Fibroblast of skin of right quadriceps (primary cell): ENCODE measurements around the gene ZNF169.
"Not testable (repeated sequence)": the region's sequence is repeated elsewhere in the genome, so short reads cannot be mapped to it uniquely, and the experiment has no call there.

ENCODE experiments used
- DNase-seq: peaks from one replicate; pipeline ENCODE4 v3.0.0-alpha.2; 2013

Gene ZNF169

GRCh38 chr9:94287877-94288513 lies 28.9 kb downstream of the ZNF169 start:
- DNase-seq, result no peak

- no peak for DNase-seq
These were observed 30.6 kb downstream of the ZNF169 start for GRCh38 chr9:94289691-94290090.

GRCh38 chr9:94298949-94299599 lies 40.0 kb downstream of the ZNF169 start:
- DNase-seq, result no peak

GRCh38 chr9:94300470-94301301 lies 41.6 kb downstream of the ZNF169 start:
- no peak for DNase-seq

- DNase-seq, result no peak
These were observed 42.5 kb downstream of the ZNF169 start for GRCh38 chr9:94301583-94301982.

- no peak for DNase-seq
These were observed 43.3 kb downstream of the ZNF169 start for GRCh38 chr9:94302426-94302825.

- DNase-seq, result no peak
These were observed 44.2 kb downstream of the ZNF169 start for GRCh38 chr9:94303321-94303720.

- DNase-seq, result not testable (repeated sequence)
These were observed 56.2 kb downstream of the ZNF169 start for GRCh38 chr9:94315034-94315984.

GRCh38 chr9:94316236-94316635 lies 57.1 kb downstream of the ZNF169 start:
- DNase-seq, result not testable (repeated sequence)

GRCh38 chr9:94317949-94318657 lies 59.0 kb downstream of the ZNF169 start:
- DNase-seq, result not testable (repeated sequence)

- not testable (repeated sequence) for DNase-seq
These were observed 63.3 kb downstream of the ZNF169 start for GRCh38 chr9:94322342-94322940.

GRCh38 chr9:94323153-94323798 lies 64.2 kb downstream of the ZNF169 start:
- not testable (repeated sequence) for DNase-seq

- not testable (repeated sequence) for DNase-seq
These were observed 66.5 kb downstream of the ZNF169 start for GRCh38 chr9:94325583-94325982.

- DNase-seq, result not testable (repeated sequence)
These were observed 69.4 kb downstream of the ZNF169 start, which contains the start of gene NUTM2F for GRCh38 chr9:94328544-94328943. Gene NUTM2F, minus strand, starts transcription at chr9:94328644. Its CDS starts 21 bp downstream, at chr9:94328623.

- DNase-seq, result not testable (repeated sequence)
These were observed 77.3 kb downstream of the ZNF169 start for GRCh38 chr9:94336445-94336844.

GRCh38 chr9:94338723-94339122 lies 79.6 kb downstream of the ZNF169 start:
- not testable (repeated sequence) for DNase-seq

- DNase-seq, result not testable (repeated sequence)
These were observed 80.6 kb downstream of the ZNF169 start for GRCh38 chr9:94339657-94340056.

- not testable (repeated sequence) for DNase-seq
These were observed 81.7 kb downstream of the ZNF169 start for GRCh38 chr9:94340750-94341149.

- not testable (repeated sequence) for DNase-seq
These were observed 82.6 kb downstream of the ZNF169 start for GRCh38 chr9:94341703-94342102.

- DNase-seq, result not testable (repeated sequence)
These were observed 88.4 kb downstream of the ZNF169 start for GRCh38 chr9:94347451-94347850.

GRCh38 chr9:94348754-94349153 lies 89.7 kb downstream of the ZNF169 start:
- DNase-seq, result not testable (repeated sequence)
